ENCODE measurements around the gene MTUS2.

MTUS2 gene

GRCh38 chr13:29046588-29046987, 226.4 kb downstream of the MTUS2 start:
- no peak for DNase-seq (ENCODE audit: extremely low read depth, low read depth)
- TF ChIP-seq, protein P1, sequence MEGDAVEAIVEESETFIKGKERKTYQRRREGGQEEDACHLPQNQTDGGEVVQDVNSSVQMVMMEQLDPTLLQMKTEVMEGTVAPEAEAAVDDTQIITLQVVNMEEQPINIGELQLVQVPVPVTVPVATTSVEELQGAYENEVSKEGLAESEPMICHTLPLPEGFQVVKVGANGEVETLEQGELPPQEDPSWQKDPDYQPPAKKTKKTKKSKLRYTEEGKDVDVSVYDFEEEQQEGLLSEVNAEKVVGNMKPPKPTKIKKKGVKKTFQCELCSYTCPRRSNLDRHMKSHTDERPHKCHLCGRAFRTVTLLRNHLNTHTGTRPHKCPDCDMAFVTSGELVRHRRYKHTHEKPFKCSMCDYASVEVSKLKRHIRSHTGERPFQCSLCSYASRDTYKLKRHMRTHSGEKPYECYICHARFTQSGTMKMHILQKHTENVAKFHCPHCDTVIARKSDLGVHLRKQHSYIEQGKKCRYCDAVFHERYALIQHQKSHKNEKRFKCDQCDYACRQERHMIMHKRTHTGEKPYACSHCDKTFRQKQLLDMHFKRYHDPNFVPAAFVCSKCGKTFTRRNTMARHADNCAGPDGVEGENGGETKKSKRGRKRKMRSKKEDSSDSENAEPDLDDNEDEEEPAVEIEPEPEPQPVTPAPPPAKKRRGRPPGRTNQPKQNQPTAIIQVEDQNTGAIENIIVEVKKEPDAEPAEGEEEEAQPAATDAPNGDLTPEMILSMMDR (IDR thresholded peaks at IDR 0.05; ENCODE audit: low read depth, low read length, missing control alignments), result no peak
- H3K4me3 ChIP-seq (replicated peaks; ENCODE audit: low read depth, low read length), result no peak overlapping the region

GRCh38 chr13:29049524-29049923, 229.4 kb downstream of the MTUS2 start:
- no peak overlapping the region for H3K4me3 ChIP-seq (replicated peaks; ENCODE audit: low read depth, low read length)
- TF ChIP-seq, protein P1 (IDR thresholded peaks at IDR 0.05; ENCODE audit: low read depth, low read length, missing control alignments), result no peak
- no peak for DNase-seq (ENCODE audit: extremely low read depth, low read depth)

GRCh38 chr13:29050719-29051118, 230.6 kb downstream of the MTUS2 start:
- TF ChIP-seq, protein P1 (IDR thresholded peaks at IDR 0.05; ENCODE audit: low read depth, low read length, missing control alignments), result no peak
- DNase-seq (ENCODE audit: extremely low read depth, low read depth), result no peak

GRCh38 chr13:29059800-29060199, 239.7 kb downstream of the MTUS2 start:
- TF ChIP-seq, protein P1 (IDR thresholded peaks at IDR 0.05; ENCODE audit: low read depth, low read length, missing control alignments), result no peak
- H3K4me3 ChIP-seq (replicated peaks; ENCODE audit: low read depth, low read length), result no peak overlapping the region
- DNase-seq (ENCODE audit: extremely low read depth, low read depth), result no peak

More at GRCh38 chr13:29050719-29051118, 230.6 kb downstream of the MTUS2 start:
- no peak overlapping the region for H3K4me3 ChIP-seq (replicated peaks; ENCODE audit: low read depth, low read length)

DNA sequence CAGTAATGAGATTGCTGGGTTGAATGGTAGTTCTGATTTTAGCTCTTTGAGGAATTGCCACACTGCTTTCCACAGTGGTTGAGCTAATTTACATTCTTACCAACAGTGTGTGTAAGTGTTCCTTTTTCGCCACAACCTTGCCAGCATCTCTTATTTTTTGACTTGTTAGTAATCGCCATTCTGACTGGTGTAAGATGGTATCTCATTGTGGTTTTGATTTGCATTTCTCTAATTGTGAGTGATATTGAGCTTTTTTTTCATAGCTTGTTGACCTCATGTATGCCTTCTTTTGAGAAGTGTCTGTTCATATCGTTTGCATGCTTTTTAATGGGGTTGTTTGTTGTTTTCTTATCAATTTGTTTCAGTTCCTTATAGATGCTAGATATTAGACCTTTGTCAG, 245.0 kb downstream of the MTUS2 start:
- TF ChIP-seq, protein P1 (IDR thresholded peaks at IDR 0.05; ENCODE audit: low read depth, low read length, missing control alignments), result no peak
- no peak overlapping the region for H3K4me3 ChIP-seq (replicated peaks; ENCODE audit: low read depth, low read length)
- DNase-seq (ENCODE audit: extremely low read depth, low read depth), result no peak

- no peak for DNase-seq (ENCODE audit: extremely low read depth, low read depth)
- TF ChIP-seq, protein P1 (IDR thresholded peaks at IDR 0.05; ENCODE audit: low read depth, low read length, missing control alignments), result no peak
These were observed 247.3 kb downstream of the MTUS2 start for GRCh38 chr13:29067306-29067945.

GRCh38 chr13:29073755-29074154, 253.6 kb downstream of the MTUS2 start:
- TF ChIP-seq, protein P1 (IDR thresholded peaks at IDR 0.05; ENCODE audit: low read depth, low read length, missing control alignments), result no peak
- no peak overlapping the region for H3K4me3 ChIP-seq (replicated peaks; ENCODE audit: low read depth, low read length)
- no peak for DNase-seq (ENCODE audit: extremely low read depth, low read depth)

More at GRCh38 chr13:29067306-29067945, 247.3 kb downstream of the MTUS2 start:
- H3K4me3 ChIP-seq (replicated peaks; ENCODE audit: low read depth, low read length), result no peak overlapping the region

Measured in HFF-Myc (cell line).